ENCODE measurements around the gene CDRT4.
"Not testable (repeated sequence)": the region's sequence is repeated elsewhere in the genome, so short reads cannot be mapped to it uniquely, and the experiment has no call there.

Gene CDRT4

DNA sequence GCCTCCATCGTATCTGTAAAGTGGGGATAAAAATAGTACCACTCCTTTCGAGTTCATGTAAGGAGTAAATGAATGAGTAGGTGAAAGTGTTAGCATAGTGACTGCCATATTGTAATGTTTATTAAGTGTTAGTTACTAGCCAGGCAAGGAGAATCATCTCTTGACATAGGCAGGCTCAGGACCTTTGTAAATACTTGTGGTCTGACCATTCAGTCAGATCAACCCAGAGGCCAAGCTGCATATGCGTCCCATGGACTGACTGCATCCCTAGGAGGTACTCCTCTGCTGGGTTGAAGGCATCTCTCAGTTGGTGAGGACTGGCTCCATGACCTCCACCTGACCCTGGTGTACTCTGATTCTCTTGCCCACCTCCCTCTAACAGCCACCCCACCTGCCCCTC is 40.5 kb upstream of the CDRT4 start:
- H3K4me3 ChIP-seq (ENCODE audit: low read depth in 1 of 5, low read length in 5 of 5) = no peak overlapping the region
- no peaks in the 10 kb centered on the region for H3K27me3 ChIP-seq (ENCODE audit: control insufficient read depth in 5 of 5, insufficient read depth in 4 of 5, low read length in 5 of 5)
- H3K4me1 ChIP-seq (ENCODE audit: control insufficient read depth in 5 of 5, insufficient read depth in 5 of 5, low read length in 5 of 5) = peaks cover 0 to 12% (median 11%) of the 10 kb centered on the region in 5 donors
- no peak overlapping the region for H3K9ac ChIP-seq (ENCODE audit: low read length in 5 of 5)
- no peaks in the 10 kb centered on the region for H3K9me3 ChIP-seq (ENCODE audit: control insufficient read depth in 5 of 5, low read length in 5 of 5)
- no peaks in the 10 kb centered on the region for H3K36me3 ChIP-seq (ENCODE audit: control insufficient read depth in 5 of 5, insufficient read depth in 5 of 5, low read length in 5 of 5)
- no peak overlapping the region for H3K27ac ChIP-seq (ENCODE audit: low read depth, low read length)

- no peak overlapping the region for H3K9ac ChIP-seq (ENCODE audit: low read length in 5 of 5)
- peaks cover 0 to 19% (median 13%) of the 10 kb centered on the region in 5 donors for H3K4me1 ChIP-seq (ENCODE audit: control insufficient read depth in 5 of 5, insufficient read depth in 5 of 5, low read length in 5 of 5)
- H3K4me3 ChIP-seq (ENCODE audit: low read depth in 1 of 5, low read length in 5 of 5) = no peak overlapping the region
- no peaks in the 10 kb centered on the region for H3K27me3 ChIP-seq (ENCODE audit: control insufficient read depth in 5 of 5, insufficient read depth in 4 of 5, low read length in 5 of 5)
- H3K9me3 ChIP-seq (ENCODE audit: control insufficient read depth in 5 of 5, low read length in 5 of 5) = no peaks in the 10 kb centered on the region
- H3K27ac ChIP-seq (ENCODE audit: low read depth, low read length) = no peak overlapping the region
- no peaks in the 10 kb centered on the region for H3K36me3 ChIP-seq (ENCODE audit: control insufficient read depth in 5 of 5, insufficient read depth in 5 of 5, low read length in 5 of 5)
Measured at GRCh38 chr17:15507001-15507400, 39.6 kb upstream of the CDRT4 start.

- H3K4me3 ChIP-seq (ENCODE audit: low read depth in 1 of 5, low read length in 5 of 5); H3K9me3 ChIP-seq (ENCODE audit: control insufficient read depth in 5 of 5, low read length in 5 of 5); H3K27me3 ChIP-seq (ENCODE audit: control insufficient read depth in 5 of 5, insufficient read depth in 4 of 5, low read length in 5 of 5); H3K27ac ChIP-seq (ENCODE audit: low read depth, low read length); H3K9ac ChIP-seq (ENCODE audit: low read length in 5 of 5); H3K36me3 ChIP-seq (ENCODE audit: control insufficient read depth in 5 of 5, insufficient read depth in 5 of 5, low read length in 5 of 5): not testable (repeated sequence)
- peaks cover 0 to 24% (median 16%) of the 10 kb centered on the region in 5 donors for H3K4me1 ChIP-seq (ENCODE audit: control insufficient read depth in 5 of 5, insufficient read depth in 5 of 5, low read length in 5 of 5)
Measured at GRCh38 chr17:15505708-15506107, 38.3 kb upstream of the CDRT4 start.

GRCh38 chr17:15503731-15504130 is 36.3 kb upstream of the CDRT4 start:
- Histone ChIP-seq H3K27me3 (ENCODE audit: control insufficient read depth in 5 of 5, insufficient read depth in 4 of 5, low read length in 5 of 5) (no peaks in the 10 kb centered on the region), H3K4me3 (ENCODE audit: low read depth in 1 of 5, low read length in 5 of 5) (no peak overlapping the region), H3K4me1 (ENCODE audit: control insufficient read depth in 5 of 5, insufficient read depth in 5 of 5, low read length in 5 of 5) (peaks cover 0 to 18% (median 13%) of the 10 kb centered on the region in 5 donors), H3K27ac (ENCODE audit: low read depth, low read length) (no peak overlapping the region), H3K9me3 (ENCODE audit: control insufficient read depth in 5 of 5, low read length in 5 of 5) (no peaks in the 10 kb centered on the region), H3K36me3 (ENCODE audit: control insufficient read depth in 5 of 5, insufficient read depth in 5 of 5, low read length in 5 of 5) (peaks cover 0 to 5% (median 0%) of the 10 kb centered on the region in 5 donors), H3K9ac (ENCODE audit: low read length in 5 of 5) (no peak overlapping the region)

DNA sequence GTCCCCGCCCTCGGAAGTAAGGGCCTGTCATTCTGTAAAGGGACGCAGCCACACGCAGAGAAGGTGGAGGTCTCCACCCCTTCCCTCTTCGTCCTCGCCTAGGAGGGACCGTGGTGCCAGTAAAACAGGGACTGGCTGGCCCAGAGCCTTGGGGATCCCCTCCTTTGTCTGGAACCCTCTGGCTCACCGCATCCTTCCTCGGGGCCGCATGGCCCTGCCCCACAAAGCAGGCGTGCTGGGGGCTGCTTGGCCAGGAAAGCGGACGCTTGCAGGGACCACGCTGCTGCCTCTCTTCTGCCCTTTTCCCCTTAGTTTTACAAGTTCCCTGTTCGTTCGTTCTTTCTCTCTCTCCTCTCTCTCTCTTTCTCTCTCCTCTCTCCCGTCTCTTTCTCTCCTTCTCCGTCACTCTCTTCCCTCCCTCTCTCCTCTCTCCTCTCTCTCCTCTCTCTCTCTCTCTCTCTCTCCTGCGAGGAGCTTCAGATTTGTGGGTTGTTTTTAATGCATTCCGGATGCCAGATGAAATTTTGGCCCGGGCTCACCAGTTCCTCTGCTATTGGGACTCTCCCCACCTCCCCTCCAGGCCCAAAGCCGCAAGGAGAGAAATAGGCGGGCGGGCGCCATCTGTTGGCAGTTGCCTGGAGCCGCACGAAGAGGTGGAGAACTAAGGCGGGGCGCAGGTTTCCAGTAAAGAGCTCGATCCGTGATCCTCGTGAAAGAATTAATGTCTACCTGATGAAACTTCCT is 35.1 kb upstream of the CDRT4 start:
- Histone ChIP-seq H3K9ac (ENCODE audit: low read length in 5 of 5) (peak overlapping the region; percentile 30 to 79 (median 71)), H3K36me3 (ENCODE audit: control insufficient read depth in 5 of 5, insufficient read depth in 5 of 5, low read length in 5 of 5) (peaks cover 0 to 5% (median 0%) of the 10 kb centered on the region in 5 donors), H3K4me1 (ENCODE audit: control insufficient read depth in 5 of 5, insufficient read depth in 5 of 5, low read length in 5 of 5) (peaks cover 0 to 18% (median 13%) of the 10 kb centered on the region in 5 donors), H3K9me3 (ENCODE audit: control insufficient read depth in 5 of 5, low read length in 5 of 5) (no peaks in the 10 kb centered on the region), H3K27me3 (ENCODE audit: control insufficient read depth in 5 of 5, insufficient read depth in 4 of 5, low read length in 5 of 5) (no peaks in the 10 kb centered on the region), H3K4me3 (ENCODE audit: low read depth in 1 of 5, low read length in 5 of 5) (peak overlapping the region; percentile 57 to 68 (median 61)), H3K27ac (ENCODE audit: low read depth, low read length) (peak overlapping the region; percentile 87)

- H3K36me3 ChIP-seq (ENCODE audit: control insufficient read depth in 5 of 5, insufficient read depth in 5 of 5, low read length in 5 of 5) = peaks cover 0 to 5% (median 0%) of the 10 kb centered on the region in 5 donors
- H3K9ac ChIP-seq (ENCODE audit: low read length in 5 of 5) = peak overlapping the region in 3 of 5 donors; percentile 71 to 79 (median 72)
- peaks cover 0 to 18% (median 13%) of the 10 kb centered on the region in 5 donors for H3K4me1 ChIP-seq (ENCODE audit: control insufficient read depth in 5 of 5, insufficient read depth in 5 of 5, low read length in 5 of 5)
- H3K27ac ChIP-seq (ENCODE audit: low read depth, low read length) = peak overlapping the region; percentile 87
- H3K27me3 ChIP-seq (ENCODE audit: control insufficient read depth in 5 of 5, insufficient read depth in 4 of 5, low read length in 5 of 5) = no peaks in the 10 kb centered on the region
- peak overlapping the region in 4 of 5 donors; percentile 49 to 67 (median 58) for H3K4me3 ChIP-seq (ENCODE audit: low read depth in 1 of 5, low read length in 5 of 5)
- no peaks in the 10 kb centered on the region for H3K9me3 ChIP-seq (ENCODE audit: control insufficient read depth in 5 of 5, low read length in 5 of 5)
Measured at GRCh38 chr17:15501793-15502192, 34.4 kb upstream of the CDRT4 start.

DNA sequence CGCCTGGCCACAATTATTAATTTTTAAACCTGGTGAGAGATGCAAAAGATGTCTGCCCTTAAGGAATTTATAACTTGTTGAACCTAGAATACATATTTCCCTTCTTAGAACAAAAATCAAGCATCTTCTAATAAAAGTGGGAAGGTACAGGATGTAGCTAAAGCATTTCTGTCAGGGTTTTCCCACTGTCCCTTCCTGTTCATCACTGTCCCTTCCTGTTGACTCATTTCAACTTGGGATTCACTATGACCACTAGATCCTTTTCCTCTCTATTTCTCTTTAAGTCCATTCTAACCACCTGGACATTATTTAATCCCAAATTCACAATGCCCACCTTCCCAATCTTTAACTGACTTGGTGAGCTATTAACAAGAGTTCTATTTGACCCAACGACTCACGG is 33.9 kb upstream of the CDRT4 start:
- H3K9ac ChIP-seq (ENCODE audit: low read length in 5 of 5) = no peak overlapping the region
- H3K9me3 ChIP-seq (ENCODE audit: control insufficient read depth in 5 of 5, low read length in 5 of 5) = no peaks in the 10 kb centered on the region
- H3K4me3 ChIP-seq (ENCODE audit: low read depth in 1 of 5, low read length in 5 of 5) = no peak overlapping the region
- peaks cover 0 to 18% (median 13%) of the 10 kb centered on the region in 5 donors for H3K4me1 ChIP-seq (ENCODE audit: control insufficient read depth in 5 of 5, insufficient read depth in 5 of 5, low read length in 5 of 5)
- no peak overlapping the region for H3K27ac ChIP-seq (ENCODE audit: low read depth, low read length)
- H3K27me3 ChIP-seq (ENCODE audit: control insufficient read depth in 5 of 5, insufficient read depth in 4 of 5, low read length in 5 of 5) = no peaks in the 10 kb centered on the region
- peaks cover 0 to 5% (median 0%) of the 10 kb centered on the region in 5 donors for H3K36me3 ChIP-seq (ENCODE audit: control insufficient read depth in 5 of 5, insufficient read depth in 5 of 5, low read length in 5 of 5)

GRCh38 chr17:15498107-15498506 is 30.7 kb upstream of the CDRT4 start:
- Histone ChIP-seq H3K4me1 (ENCODE audit: control insufficient read depth in 5 of 5, insufficient read depth in 5 of 5, low read length in 5 of 5) (peaks cover 0 to 16% (median 13%) of the 10 kb centered on the region in 5 donors), H3K9me3 (ENCODE audit: control insufficient read depth in 5 of 5, low read length in 5 of 5) (no peaks in the 10 kb centered on the region), H3K27ac (ENCODE audit: low read depth, low read length) (no peak overlapping the region), H3K4me3 (ENCODE audit: low read depth in 1 of 5, low read length in 5 of 5) (no peak overlapping the region), H3K9ac (ENCODE audit: low read length in 5 of 5) (no peak overlapping the region), H3K27me3 (ENCODE audit: control insufficient read depth in 5 of 5, insufficient read depth in 4 of 5, low read length in 5 of 5) (no peaks in the 10 kb centered on the region), H3K36me3 (ENCODE audit: control insufficient read depth in 5 of 5, insufficient read depth in 5 of 5, low read length in 5 of 5) (peaks cover 0 to 5% (median 0%) of the 10 kb centered on the region in 5 donors)

DNA sequence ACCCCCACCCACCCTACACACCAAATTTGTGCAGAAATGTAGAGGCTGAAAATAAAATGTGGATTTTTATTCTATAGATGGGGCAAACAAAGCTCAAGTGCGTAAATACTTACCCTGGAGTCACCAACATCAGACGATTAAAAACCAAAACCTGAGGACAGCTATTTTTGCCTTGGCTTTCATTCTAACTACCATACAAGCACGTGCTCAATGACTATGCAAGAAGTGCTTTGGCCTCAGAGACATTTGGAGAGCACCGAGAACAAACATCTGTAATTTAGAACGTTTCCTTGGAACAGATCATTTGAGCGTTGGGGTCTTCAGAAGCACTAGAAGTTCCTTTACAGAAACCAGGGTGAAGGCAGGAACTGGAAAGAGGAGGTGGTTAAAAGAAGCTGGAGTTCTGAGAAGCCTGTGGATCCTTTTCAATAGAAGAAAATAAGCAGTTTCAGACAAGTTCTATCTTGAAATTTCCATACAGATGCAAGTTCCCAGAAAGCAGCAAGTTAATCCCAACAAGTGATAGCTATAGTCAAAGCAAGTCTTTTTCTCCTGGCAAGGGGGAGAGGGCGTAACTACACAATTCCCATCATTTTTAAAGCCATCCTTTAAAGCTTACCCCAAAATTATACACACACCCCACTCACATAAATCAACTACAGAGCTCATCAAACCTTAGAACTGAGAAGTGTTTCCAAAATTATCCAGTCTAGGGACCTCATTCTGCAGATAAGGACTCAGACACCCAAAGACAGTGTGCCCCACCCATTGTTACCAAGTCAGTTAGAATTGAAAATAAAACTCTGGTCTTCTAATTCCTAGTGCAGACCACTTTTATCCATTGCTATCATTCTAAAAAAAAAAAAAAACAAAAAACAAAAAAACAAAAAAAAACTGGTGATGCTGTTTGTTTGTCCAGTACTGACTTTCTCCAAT is 29.6 kb upstream of the CDRT4 start:
- Histone ChIP-seq H3K36me3 (ENCODE audit: control insufficient read depth in 5 of 5, insufficient read depth in 5 of 5, low read length in 5 of 5) (peaks cover 0 to 5% (median 0%) of the 10 kb centered on the region in 5 donors), H3K9ac (ENCODE audit: low read length in 5 of 5) (no peak overlapping the region), H3K4me3 (ENCODE audit: low read depth in 1 of 5, low read length in 5 of 5) (no peak overlapping the region), H3K27ac (ENCODE audit: low read depth, low read length) (no peak overlapping the region), H3K9me3 (ENCODE audit: control insufficient read depth in 5 of 5, low read length in 5 of 5) (no peaks in the 10 kb centered on the region), H3K4me1 (ENCODE audit: control insufficient read depth in 5 of 5, insufficient read depth in 5 of 5, low read length in 5 of 5) (peaks cover 0 to 7% (median 4%) of the 10 kb centered on the region in 5 donors), H3K27me3 (ENCODE audit: control insufficient read depth in 5 of 5, insufficient read depth in 4 of 5, low read length in 5 of 5) (no peaks in the 10 kb centered on the region)

- no peak overlapping the region for H3K27ac ChIP-seq (ENCODE audit: low read depth, low read length)
- H3K36me3 ChIP-seq (ENCODE audit: control insufficient read depth in 5 of 5, insufficient read depth in 5 of 5, low read length in 5 of 5) = peaks cover 0 to 5% (median 0%) of the 10 kb centered on the region in 5 donors
- no peaks in the 10 kb centered on the region for H3K27me3 ChIP-seq (ENCODE audit: control insufficient read depth in 5 of 5, insufficient read depth in 4 of 5, low read length in 5 of 5)
- no peaks in the 10 kb centered on the region for H3K9me3 ChIP-seq (ENCODE audit: control insufficient read depth in 5 of 5, low read length in 5 of 5)
- H3K4me3 ChIP-seq (ENCODE audit: low read depth in 1 of 5, low read length in 5 of 5) = no peak overlapping the region
- H3K4me1 ChIP-seq (ENCODE audit: control insufficient read depth in 5 of 5, insufficient read depth in 5 of 5, low read length in 5 of 5) = peaks cover 5 to 15% (median 13%) of the 10 kb centered on the region in 5 donors
- H3K9ac ChIP-seq (ENCODE audit: low read length in 5 of 5) = no peak overlapping the region
Measured at GRCh38 chr17:15494821-15495220, 27.4 kb upstream of the CDRT4 start.

All from subcutaneous abdominal adipose tissue (tissue), 5 donors.